Measurements from ENCODE around the gene KRT6B.

DNA sequence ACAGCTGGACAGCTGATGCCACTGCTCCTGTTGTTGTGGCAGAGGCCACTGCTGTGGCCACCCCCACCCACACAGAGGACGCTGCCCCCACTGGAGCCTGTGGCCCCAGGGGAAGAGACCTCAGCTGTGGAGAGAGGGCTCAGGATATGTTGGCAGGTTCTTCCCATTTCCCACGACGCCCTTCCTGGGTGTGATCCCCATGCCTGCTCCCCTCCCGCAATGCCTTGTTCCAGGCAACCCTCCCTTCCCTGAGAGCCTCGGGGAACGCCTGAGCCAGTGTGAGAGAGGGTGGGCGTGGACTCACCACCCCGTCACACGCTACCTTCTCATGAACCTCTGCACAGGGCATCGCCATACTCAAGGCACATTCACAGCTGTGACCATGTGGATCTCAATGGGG is 40.1 kb downstream of the KRT6B start:
- TF ChIP-seq, protein P1, sequence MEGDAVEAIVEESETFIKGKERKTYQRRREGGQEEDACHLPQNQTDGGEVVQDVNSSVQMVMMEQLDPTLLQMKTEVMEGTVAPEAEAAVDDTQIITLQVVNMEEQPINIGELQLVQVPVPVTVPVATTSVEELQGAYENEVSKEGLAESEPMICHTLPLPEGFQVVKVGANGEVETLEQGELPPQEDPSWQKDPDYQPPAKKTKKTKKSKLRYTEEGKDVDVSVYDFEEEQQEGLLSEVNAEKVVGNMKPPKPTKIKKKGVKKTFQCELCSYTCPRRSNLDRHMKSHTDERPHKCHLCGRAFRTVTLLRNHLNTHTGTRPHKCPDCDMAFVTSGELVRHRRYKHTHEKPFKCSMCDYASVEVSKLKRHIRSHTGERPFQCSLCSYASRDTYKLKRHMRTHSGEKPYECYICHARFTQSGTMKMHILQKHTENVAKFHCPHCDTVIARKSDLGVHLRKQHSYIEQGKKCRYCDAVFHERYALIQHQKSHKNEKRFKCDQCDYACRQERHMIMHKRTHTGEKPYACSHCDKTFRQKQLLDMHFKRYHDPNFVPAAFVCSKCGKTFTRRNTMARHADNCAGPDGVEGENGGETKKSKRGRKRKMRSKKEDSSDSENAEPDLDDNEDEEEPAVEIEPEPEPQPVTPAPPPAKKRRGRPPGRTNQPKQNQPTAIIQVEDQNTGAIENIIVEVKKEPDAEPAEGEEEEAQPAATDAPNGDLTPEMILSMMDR (IDR thresholded peaks at IDR 0.05) = no peak
- TF ChIP-seq POLR2AphosphoS5 (IDR thresholded peaks at IDR 0.05) (no peak), POLR2A (IDR thresholded peaks at IDR 0.05) (no peak)

Data from sigmoid colon (tissue), 4 donors.